Thymus (tissue), 11 donors: ENCODE measurements around the gene RAPGEF1. TPM values are rescaled to one million over a fixed set of nuclear protein-coding genes. Genes with fewer than 3 reads are reported as not detected.

Source experiments
- DNase-seq, 9 donors: peaks; one replicate each; pipeline ENCODE4 v3.0.0-alpha.2; 2013; ENCODE audit warnings: low spot score in 9 of 9, low read depth in 6 of 9, missing footprints in 1 of 9
- H3K27ac ChIP-seq, 2 donors: one replicate each; pipeline ENCODE4 v1.5.1; 2013; ENCODE audit warnings: control low read depth in 1 of 2, low read depth in 1 of 2, low read length in 1 of 2, mild to moderate bottlenecking in 1 of 2, moderate library complexity in 1 of 2
- H3K27me3 ChIP-seq, 2 donors: one replicate each; pipeline ENCODE4 v1.5.1; 2013; ENCODE audit warnings: low read length in 1 of 2; ENCODE audit not compliant: control insufficient read depth in 2 of 2, insufficient read depth in 1 of 2
- H3K36me3 ChIP-seq, 2 donors: one replicate each; pipeline ENCODE4 v1.5.1; 2013; ENCODE audit warnings: low read length in 1 of 2, mild to moderate bottlenecking in 1 of 2, moderate library complexity in 1 of 2; ENCODE audit not compliant: control insufficient read depth in 2 of 2, insufficient read depth in 2 of 2
- H3K4me1 ChIP-seq, 2 donors: one replicate each; pipeline ENCODE4 v1.5.1; 2013; ENCODE audit warnings: low read length in 2 of 2; ENCODE audit not compliant: control insufficient read depth in 2 of 2, insufficient read depth in 2 of 2
- H3K4me3 ChIP-seq, 2 donors: one replicate each; pipeline ENCODE4 v1.5.1; 2013; ENCODE audit warnings: low read length in 2 of 2, control low read depth in 1 of 2, mild to moderate bottlenecking in 1 of 2
- H3K9me3 ChIP-seq, 2 donors: one replicate each; pipeline ENCODE4 v1.5.1; 2013; ENCODE audit warnings: low read length in 1 of 2, mild to moderate bottlenecking in 1 of 2; ENCODE audit not compliant: control insufficient read depth in 2 of 2, insufficient read depth in 1 of 2
- WGBS: extraction: QIAGEN DNeasy Blood & Tissue Kit; methylation state at CpG from one replicate; pipeline ENCODE4 v1.1.7; 2013; 5-methylcytosine and 5-hydroxymethylcytosine counted together
- polyA plus RNA-seq: library from polyadenylated mRNA; stranded (reverse); fragments of 200-250 nt; gene quantifications from one replicate; pipeline ENCODE4 v1.2.3, GENCODE V29; 2013
- total RNA-seq: library from RNA; stranded (reverse); fragments of 120-200 nt; gene quantifications from one replicate; pipeline ENCODE4 v1.2.4, GENCODE V29; 2013
- donor health status: healthy.

The RAPGEF1 gene
- total and polyA plus RNA-seq, 2 donors: 21.6 to 25.9 TPM

- peak within 1 kb of the TSS in 1 of 2 donors; percentile 70 for H3K27ac ChIP-seq
- peak in 8 of 9 donors; percentile 47 to 90 (median 78) for DNase-seq
- peaks cover 27 to 37% of the 10 kb centered on the region in 2 donors for H3K36me3 ChIP-seq
- 15% methylated on average over 103 of the region's 103 CpGs for WGBS
- H3K27me3 ChIP-seq: no peaks in the 10 kb centered on the region
- H3K4me3 ChIP-seq: peak within 1 kb of the TSS; percentile 66 to 100
- peaks cover 27 to 36% of the 10 kb centered on the region in 2 donors for H3K4me1 ChIP-seq
- no peaks in the 10 kb centered on the region for H3K9me3 ChIP-seq
Observed at GRCh38 chr9:131530920-131531832, 208.7 kb downstream of the RAPGEF1 start, which contains the start of gene UCK1. Gene UCK1, minus strand, starts transcription at chr9:131531263. Its CDS starts 89 bp downstream, at chr9:131531174.

GRCh38 chr9:131530546-131530919 lies 209.3 kb downstream of the RAPGEF1 start:
- Histone ChIP-seq H3K9me3 (no peaks in the 10 kb centered on the region), H3K4me3 (peak overlapping the region; percentile 66 to 100), H3K36me3 (peaks cover 33 to 43% of the 10 kb centered on the region in 2 donors), H3K27me3 (no peaks in the 10 kb centered on the region), H3K27ac (no peak overlapping the region), H3K4me1 (peaks cover 25 to 33% of the 10 kb centered on the region in 2 donors)
- no peak for DNase-seq
- WGBS: 6% methylated on average over 29 of the region's 29 CpGs

GRCh38 chr9:131529597-131530545 lies 210.0 kb downstream of the RAPGEF1 start:
- H3K27me3 ChIP-seq: no peaks in the 10 kb centered on the region
- peaks cover 40 to 50% of the 10 kb centered on the region in 2 donors for H3K36me3 ChIP-seq
- no peak for DNase-seq
- peaks cover 19 to 27% of the 10 kb centered on the region in 2 donors for H3K4me1 ChIP-seq
- WGBS: 85% methylated on average over 24 of the region's 24 CpGs
- H3K9me3 ChIP-seq: no peaks in the 10 kb centered on the region
- H3K27ac ChIP-seq: no peak overlapping the region
- peak overlapping the region; percentile 66 to 100 for H3K4me3 ChIP-seq

GRCh38 chr9:131528886-131529505 lies 210.9 kb downstream of the RAPGEF1 start:
- no peak overlapping the region for H3K27ac ChIP-seq
- 99% methylated on average over 35 of the region's 35 CpGs for WGBS
- peaks cover 12 to 18% of the 10 kb centered on the region in 2 donors for H3K4me1 ChIP-seq
- H3K9me3 ChIP-seq: no peaks in the 10 kb centered on the region
- H3K4me3 ChIP-seq: no peak overlapping the region
- no peaks in the 10 kb centered on the region for H3K27me3 ChIP-seq
- no peak for DNase-seq
- H3K36me3 ChIP-seq: peaks cover 48 to 56% of the 10 kb centered on the region in 2 donors

- Histone ChIP-seq H3K36me3 (peaks cover 56 to 63% of the 10 kb centered on the region in 2 donors), H3K4me1 (peaks cover 12 to 17% of the 10 kb centered on the region in 2 donors), H3K27ac (no peak overlapping the region), H3K27me3 (no peaks in the 10 kb centered on the region), H3K4me3 (no peak overlapping the region), H3K9me3 (no peaks in the 10 kb centered on the region)
- WGBS: 92% methylated on average over 7 of the region's 7 CpGs
- no peak for DNase-seq
Observed at GRCh38 chr9:131528186-131528585, 211.7 kb downstream of the RAPGEF1 start.

Other genes starting within 250 kb of the RAPGEF1 start
- 16.8 TPM for gene POMT1, start 237.2 kb downstream of the RAPGEF1 start, total RNA-seq
- 51.9 TPM for gene POMT1, start 237.2 kb downstream of the RAPGEF1 start, polyA plus RNA-seq
- gene UCK1, start 208.8 kb downstream of the RAPGEF1 start, total RNA-seq: 24.9 TPM
- gene UCK1, start 208.8 kb downstream of the RAPGEF1 start, polyA plus RNA-seq: 24.7 TPM
- gene PRRT1B, start 194.6 kb downstream of the RAPGEF1 start, total RNA-seq: not detected
- gene PRRT1B, start 194.6 kb downstream of the RAPGEF1 start, polyA plus RNA-seq: not detected